Measurements from ENCODE around the gene VEGFA.

- TF ChIP-seq CTCF (IDR thresholded peaks at IDR 0.05; ENCODE audit: insufficient read depth, low read length) (no peak), POLR2AphosphoS5 (IDR thresholded peaks at IDR 0.05; ENCODE audit: low read depth) (no peak), SPI1 (IDR thresholded peaks at IDR 0.05; ENCODE audit: borderline replicate concordance, low read depth) (no peak), GABPA (IDR thresholded peaks at IDR 0.05; ENCODE audit: low read depth) (no peak)
- TF ChIP-seq, protein P1, sequence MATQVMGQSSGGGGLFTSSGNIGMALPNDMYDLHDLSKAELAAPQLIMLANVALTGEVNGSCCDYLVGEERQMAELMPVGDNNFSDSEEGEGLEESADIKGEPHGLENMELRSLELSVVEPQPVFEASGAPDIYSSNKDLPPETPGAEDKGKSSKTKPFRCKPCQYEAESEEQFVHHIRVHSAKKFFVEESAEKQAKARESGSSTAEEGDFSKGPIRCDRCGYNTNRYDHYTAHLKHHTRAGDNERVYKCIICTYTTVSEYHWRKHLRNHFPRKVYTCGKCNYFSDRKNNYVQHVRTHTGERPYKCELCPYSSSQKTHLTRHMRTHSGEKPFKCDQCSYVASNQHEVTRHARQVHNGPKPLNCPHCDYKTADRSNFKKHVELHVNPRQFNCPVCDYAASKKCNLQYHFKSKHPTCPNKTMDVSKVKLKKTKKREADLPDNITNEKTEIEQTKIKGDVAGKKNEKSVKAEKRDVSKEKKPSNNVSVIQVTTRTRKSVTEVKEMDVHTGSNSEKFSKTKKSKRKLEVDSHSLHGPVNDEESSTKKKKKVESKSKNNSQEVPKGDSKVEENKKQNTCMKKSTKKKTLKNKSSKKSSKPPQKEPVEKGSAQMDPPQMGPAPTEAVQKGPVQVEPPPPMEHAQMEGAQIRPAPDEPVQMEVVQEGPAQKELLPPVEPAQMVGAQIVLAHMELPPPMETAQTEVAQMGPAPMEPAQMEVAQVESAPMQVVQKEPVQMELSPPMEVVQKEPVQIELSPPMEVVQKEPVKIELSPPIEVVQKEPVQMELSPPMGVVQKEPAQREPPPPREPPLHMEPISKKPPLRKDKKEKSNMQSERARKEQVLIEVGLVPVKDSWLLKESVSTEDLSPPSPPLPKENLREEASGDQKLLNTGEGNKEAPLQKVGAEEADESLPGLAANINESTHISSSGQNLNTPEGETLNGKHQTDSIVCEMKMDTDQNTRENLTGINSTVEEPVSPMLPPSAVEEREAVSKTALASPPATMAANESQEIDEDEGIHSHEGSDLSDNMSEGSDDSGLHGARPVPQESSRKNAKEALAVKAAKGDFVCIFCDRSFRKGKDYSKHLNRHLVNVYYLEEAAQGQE (IDR thresholded peaks at IDR 0.05; ENCODE audit: insufficient replicate concordance, low read depth): no peak
Observed at GRCh38 chr6:43776115-43776798, 6.2 kb downstream of the VEGFA start.

All from HL-60 (cell line).